Activated CD4-positive, CD25-positive, alpha-beta regulatory T cell treated with anti-CD3 and anti-CD28 coated beads, Interleukin-2, amount 50 U/mL, for 24 hours (primary cell): ENCODE results near the gene VGLL1.

Experiments
- ATAC-seq, 2 donors: fragments of 150-1000 bp; cut with Tn5 transposase; one replicate each; pipeline ENCODE4 v1.10.0; 2021; ENCODE audit warnings: mild to moderate bottlenecking in 1 of 2, moderate library complexity in 1 of 2

The VGLL1 gene, protein sequence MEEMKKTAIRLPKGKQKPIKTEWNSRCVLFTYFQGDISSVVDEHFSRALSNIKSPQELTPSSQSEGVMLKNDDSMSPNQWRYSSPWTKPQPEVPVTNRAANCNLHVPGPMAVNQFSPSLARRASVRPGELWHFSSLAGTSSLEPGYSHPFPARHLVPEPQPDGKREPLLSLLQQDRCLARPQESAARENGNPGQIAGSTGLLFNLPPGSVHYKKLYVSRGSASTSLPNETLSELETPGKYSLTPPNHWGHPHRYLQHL

DNA sequence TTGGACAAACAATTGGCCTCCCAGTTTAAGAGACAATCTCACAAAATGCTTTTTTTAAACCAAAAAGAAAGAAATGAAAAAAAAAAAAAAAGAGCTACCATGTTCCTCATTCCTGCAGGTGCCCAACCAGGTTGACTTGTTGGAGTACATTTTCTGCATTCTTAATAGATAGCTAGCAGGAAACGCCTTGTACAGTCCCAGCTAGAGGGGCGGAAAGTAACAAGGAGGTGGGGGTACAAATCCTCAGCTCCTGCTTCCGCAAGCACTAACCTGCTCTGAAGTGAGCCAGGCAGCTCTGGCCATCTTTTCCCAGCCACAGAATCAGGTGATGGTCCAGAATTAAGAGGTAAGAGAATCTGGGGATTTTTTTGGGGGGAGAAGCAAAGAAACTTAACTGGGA lies at the start of gene VGLL1:
Gene VGLL1, plus strand, starts transcription at position 265 of the 400 bp plus-strand sequence. CDS start 3,806 bp downstream, outside the sequence.
- no peak for ATAC-seq

DNA sequence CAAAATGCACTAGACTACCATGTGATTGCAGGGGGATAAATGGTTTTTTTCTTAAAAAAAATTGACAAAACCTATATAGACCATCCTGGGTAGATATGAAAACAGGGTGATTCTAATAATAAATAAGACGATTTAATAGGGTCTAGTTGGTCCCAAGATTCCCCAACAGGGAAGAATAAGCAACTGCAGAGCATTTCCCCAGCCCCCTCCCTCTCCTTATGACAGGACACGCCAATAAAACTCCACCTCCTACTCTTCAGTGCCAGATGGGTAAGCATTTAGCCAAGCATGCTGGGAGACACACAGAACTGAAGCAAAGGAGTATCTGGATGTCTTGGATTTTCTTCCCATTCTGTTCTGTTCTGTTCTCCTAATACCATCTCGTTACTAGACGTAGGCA lies 44.4 kb upstream of the VGLL1 start, which contains the start of gene BRS3:
Gene BRS3, plus strand, starts transcription at position 301 of the 400 bp plus-strand sequence. CDS start 168 bp downstream, outside the sequence.
- no peak for ATAC-seq

DNA sequence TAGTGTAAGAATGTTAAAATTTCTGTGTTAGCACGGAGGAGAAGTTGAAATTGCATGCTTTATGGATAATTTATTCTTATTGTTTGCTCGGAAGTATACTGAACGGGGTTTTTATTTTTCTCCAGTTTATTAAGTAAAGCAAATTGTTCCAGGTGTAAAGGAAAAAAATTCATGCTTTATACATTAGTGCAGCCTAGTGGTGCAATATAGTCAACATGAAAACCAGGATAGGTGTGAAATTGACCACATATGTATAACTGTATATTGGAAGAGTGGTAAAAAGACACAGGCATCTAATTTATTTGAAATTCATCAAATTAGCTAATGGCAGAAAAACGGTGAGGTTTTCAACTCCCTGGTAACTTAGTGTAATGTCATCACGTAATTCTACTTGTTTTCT lies 43.3 kb upstream of the VGLL1 start:
- ATAC-seq: no peak

DNA sequence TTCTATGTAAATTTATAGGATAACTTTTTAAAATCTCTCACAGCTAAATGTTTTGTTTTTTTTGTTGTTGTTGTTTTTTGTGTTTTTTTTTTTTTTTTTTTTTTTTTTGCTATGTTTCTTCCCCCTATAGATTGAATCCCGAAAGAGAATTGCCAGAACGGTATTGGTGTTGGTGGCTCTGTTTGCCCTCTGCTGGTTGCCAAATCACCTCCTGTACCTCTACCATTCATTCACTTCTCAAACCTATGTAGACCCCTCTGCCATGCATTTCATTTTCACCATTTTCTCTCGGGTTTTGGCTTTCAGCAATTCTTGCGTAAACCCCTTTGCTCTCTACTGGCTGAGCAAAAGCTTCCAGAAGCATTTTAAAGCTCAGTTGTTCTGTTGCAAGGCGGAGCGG lies 40.2 kb upstream of the VGLL1 start:
- ATAC-seq: no peak

DNA sequence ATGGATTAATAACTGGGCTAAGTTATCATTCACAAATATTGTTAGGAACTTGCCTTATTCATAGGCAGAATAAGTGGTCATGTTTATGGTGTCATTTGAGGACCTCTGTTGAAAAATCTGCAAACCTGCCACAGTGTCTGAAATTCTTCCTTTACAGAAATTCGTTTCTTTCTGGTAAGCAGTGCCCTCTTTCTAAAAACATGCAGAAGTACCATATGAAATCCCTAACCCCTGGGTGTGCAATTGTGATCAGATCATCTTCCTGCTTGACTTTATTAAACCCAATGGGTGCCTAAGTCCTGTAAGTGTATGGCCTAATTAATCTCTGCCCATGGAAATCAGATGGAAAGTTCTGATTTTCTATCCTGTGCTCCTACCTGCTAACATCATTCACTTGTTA lies 39.0 kb upstream of the VGLL1 start:
- ATAC-seq: no peak

DNA sequence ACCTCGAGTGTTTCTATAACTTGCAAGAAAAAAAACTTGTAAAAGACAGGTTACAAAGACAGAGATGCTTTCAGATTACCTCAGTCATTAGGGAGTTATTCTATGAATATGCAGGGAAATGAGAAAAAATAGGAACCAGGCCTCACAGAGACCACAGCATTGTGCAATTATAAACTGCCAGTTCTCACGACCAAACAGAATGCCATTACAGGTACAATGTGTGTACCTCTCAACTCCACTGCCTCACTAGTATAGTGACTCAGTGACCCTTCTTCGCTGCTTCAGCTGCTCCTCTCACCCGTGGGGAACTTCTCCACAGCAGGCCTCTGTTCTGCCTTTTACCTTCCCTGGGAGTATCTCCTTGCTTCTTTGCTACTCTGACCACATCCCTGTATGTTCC lies 37.0 kb upstream of the VGLL1 start:
- ATAC-seq: no peak

DNA sequence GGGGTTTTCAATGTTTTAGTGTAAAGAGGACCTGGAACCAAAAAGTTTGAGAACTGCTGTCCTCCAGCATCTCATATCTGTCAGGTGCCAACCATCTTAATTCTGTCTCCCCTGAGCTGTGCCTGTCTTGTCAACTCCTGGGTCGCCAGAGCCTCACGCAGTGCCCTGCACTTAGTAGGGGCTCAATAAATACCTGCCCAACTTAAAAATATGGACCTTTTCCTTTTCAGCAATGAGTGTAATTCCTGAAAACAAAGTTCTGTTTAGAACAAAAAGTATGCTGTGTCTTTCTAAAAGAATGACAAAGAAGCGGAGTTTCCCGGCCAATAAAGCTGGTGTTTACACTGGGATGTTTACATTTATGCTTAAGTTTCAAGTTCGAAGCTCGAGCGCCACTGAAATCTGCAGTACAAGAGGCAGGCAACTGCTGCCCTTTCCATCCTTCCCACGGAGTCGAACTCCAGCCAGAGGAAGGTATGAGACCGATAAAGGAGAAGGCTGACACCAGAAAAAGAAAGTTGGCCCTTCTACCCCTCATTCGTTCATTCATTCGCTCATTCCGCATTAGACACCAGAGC lies 35.7 kb upstream of the VGLL1 start:
- no peak for ATAC-seq

DNA sequence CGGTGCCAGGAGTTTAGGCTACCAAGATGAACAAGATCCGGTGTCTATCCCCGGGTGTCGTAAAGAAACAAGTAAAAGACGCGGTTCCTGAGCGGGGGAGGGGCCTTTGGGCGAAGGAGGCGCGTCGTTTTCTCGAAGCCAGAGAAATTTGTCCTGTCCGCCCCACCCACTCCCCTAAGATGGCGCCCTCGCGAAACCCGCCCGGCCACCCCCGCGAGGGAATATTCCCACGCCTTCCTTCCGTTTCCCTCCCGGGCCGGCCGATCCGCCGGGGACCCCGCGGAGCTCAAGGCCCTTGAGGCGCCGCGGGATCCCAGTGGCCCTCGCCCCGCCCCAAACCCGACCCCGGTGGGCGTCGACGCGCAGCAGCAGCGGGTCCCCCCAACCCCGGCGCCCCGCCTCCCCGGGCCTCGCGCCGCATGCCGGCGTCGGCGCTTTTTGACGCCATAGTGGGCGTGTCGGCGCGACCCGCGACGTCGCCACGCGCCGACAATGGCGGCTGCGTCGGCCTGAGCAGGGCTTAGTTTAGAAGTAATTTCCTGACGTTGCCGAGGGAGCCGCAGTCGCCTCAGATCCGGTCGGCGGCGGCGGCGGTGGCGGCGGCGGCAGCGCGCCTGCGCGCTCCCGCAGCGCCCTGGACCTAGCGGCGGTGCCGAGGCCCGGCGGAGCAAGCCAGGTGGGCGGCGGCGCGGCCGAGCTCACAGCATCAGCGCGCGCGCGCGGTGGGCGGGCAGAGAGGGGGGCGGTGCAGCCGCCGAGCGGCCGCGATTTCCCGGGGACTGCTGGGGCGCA lies 35.1 kb upstream of the VGLL1 start:
- peak; percentile 78 to 82 for ATAC-seq

DNA sequence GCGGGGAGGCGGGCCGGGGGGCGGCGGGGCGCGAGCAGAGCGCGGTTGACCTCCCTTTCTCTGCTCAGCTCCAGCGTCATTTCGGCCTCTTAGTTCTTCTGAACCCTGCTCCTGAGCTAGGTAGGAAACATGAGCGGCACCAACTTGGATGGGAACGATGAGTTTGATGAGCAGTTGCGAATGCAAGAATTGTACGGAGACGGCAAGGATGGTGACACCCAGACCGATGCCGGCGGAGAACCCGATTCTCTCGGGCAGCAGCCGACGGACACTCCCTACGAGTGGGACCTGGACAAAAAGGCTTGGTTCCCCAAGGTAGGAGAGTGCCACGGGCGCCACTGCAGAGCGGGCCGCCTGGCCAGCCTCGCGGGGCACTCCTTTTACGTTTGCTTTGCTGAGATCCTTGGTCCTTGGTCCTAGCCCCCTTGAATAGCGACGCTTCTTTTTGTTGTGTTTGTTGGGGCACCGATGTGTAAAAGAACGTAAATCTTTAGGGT lies 34.4 kb upstream of the VGLL1 start, which contains the start of gene HTATSF1:
Gene HTATSF1, plus strand, starts transcription at position 37 of the 497 bp plus-strand sequence. Its CDS starts 93 bp downstream, at position 130.
- peak in 1 of 2 donors; percentile 1 for ATAC-seq

DNA sequence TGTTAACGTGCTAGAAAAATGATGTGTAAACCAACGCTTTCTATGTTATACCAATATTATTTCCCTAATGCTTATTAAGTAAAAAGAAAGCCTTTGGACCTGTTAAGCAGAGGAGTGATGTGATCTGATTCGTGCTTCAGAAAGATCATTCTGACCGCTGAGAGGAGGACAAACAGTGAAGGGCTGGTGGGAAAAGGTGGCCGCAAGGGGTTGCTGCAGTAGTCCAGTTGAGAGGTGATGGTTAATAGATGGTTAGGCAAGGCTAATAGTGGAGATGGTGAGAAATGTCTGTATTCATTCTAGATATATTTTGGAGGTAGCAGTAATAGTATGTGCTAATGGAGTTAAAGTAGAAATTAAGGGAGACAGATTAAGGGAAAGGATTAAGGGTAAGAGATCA lies 12.9 kb upstream of the VGLL1 start:
- no peak for ATAC-seq

DNA sequence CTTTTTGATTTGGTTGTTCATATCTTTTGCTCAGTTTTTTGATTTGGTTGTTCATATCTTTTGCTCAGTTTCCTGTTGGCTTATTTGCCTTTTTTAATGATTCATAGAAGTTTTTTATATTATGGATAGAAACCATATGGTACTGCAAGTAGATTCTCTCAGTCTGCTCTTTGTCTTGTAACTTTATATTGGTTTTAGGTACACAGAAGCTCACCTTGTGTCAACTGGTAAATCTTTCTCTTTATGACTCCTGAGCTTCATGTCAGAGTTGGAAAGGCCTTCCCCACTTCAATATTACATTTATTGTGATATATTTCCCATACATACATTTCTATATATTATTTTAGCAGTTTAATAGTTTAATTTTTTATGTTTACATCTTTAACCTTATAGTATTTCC lies 8.2 kb upstream of the VGLL1 start:
- ATAC-seq: no peak

DNA sequence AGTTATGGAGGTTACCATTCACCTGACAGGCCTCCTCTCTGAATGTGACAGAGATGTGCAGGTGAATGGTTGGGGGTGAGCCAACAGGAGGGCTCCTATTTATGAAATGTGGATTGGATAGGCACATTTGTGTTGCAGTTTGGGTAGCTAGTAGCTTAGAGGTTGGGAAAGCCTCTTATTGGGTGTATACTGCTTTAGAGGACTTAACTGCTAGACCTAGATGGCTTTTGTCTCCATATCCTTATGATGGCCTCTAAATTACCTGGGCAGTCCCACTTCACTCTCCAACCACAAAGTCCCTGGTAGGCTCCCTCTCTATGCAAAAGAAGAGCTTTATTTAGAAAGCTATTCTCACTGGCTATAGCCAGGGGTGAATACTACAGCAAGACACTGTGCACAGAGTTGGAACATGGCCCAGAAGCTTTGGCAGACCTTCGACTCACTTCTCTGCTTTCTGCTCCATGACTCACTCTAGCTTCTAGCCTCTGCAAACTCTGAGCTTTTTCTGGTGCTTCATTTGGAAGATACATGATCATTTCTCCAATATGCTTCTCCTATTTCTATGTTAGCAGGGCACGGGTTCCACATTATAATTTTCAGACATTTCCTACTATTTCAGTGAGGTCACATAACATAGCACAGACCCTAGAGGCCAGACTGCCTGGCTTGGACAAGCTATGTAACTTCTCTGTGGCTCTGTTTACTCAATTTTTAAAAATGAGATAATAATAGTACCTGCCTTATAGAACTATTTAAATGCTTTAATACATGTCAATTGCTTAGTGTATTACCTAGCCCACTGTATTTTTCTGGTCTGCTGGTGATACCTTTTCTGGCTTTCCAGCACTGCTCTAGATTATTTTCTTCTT lies 6.0 kb upstream of the VGLL1 start:
- ATAC-seq: no peak

DNA sequence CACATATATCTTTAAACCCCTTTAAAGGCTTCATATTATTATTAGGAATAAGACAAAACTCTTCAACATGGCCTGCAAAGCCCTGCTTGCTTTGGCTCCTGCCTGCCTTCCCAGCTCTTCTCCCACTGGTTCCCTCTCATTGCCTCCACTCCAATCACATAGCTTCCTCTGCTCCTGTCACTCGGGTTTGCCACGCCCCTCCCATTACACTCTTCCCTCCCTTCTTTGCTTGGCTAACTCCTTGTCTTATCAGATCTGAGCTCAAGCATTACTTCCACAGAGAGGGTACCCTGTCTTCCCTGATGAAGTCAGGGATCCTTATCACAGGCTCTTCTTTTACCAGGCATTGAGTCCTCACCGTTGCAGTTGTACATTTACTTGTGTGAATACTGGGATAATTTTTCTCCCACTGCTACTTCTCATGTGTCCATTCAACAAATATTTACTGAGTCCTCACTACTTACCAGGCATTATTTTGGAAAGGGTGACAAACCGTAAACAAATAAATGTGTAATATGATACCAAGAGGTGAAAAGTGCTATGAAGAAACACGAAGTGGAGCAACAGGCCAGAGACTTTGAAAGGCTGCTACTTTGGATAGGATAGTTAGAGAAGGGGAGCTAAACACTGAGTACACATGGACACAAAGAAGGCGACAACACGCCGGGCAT lies 3.2 kb upstream of the VGLL1 start:
- ATAC-seq: no peak

DNA sequence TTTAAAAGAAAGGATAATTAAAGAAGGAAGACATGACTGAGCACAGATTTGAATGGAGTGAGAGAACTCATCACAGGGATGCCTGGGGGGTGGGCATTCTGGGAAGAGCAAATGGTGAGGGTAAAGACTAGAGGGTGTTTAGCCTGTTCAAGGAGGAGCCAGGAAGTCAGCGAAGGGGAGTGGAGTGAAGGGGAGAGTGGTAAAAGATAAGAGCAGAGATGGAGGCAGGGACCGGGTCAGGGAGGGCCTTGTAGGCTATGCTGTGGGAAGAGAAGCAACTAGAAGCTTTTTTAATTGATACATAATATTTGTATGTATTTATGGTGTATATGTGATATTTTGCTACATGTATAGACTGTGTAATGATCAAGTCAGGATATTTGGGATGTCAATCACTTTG lies 2.2 kb upstream of the VGLL1 start:
- no peak for ATAC-seq

DNA sequence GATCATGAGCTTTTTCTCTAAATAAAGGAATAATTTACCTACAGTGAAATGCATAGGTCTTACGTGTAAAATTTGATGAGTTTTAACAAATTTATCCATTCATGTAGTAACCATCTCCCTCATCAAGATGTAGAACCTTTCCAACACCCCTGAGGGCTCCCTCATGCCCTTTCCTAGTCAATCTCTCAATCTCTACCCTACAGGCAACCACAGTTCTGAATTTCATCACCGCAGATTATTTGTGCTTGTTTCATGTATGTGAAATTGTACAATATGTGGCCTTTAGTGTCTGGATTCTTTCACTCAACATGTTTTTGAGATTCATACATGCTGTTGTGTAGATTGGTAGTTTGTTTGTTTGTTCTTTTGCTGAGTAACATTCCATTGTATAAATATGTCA lies 2.1 kb downstream of the VGLL1 start:
- no peak for ATAC-seq

DNA sequence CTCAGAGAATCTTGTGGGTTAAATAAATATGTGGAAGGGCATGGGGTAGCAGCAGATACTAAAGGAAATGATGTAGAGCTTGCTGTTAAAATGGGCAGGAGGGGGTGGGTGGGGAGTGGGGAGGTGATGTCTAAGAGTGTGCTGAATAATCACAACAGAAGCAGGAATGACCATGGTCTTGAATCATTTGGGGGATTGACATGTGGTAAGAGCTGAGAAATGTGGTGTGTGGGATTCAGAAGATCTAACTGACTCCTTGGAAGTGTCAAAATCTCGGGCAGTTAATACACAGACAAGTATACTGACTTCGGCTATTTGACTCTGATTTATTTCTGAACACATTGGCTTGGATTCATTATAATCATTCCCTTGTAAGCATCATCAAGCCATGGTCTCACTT lies 6.8 kb downstream of the VGLL1 start:
- no peak for ATAC-seq

DNA sequence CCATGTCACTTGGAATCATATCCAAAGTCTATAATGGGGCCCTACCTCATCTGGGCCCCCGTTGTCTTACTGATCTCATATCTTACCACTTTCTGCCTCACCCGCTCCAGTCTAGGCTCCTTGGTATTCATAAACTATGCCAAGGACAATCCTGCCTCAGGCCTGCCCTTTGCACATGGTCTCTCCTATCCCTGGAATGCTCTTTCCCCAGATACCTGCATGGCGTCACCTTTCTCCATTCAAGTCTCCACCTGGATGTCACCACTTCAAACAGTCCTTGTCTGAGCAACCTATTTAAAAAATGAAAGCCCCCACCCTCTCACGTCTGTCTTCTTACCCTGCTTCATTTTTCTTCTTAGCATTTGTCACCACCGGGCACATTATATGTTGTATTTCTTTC lies 8.2 kb downstream of the VGLL1 start:
- no peak for ATAC-seq

DNA sequence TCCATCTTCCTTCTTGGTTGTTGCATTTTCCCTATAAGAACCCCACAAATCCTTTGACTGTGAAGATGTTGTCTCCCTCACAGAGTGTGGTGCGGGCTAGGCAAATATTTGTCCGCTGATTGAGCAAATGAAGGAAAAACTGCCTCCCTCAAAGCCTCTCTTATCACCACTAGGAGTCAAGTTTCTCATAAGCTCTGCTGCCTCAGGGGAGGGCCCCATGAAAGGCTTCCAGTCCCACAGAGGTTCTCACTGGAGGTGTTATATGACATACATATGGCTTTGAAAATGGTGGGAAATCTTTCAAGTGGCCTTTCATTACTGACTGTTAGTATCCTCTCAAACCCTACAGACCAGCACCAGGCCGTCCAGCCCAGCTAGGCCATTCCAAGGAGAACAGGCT lies 9.3 kb downstream of the VGLL1 start:
- ATAC-seq: no peak

DNA sequence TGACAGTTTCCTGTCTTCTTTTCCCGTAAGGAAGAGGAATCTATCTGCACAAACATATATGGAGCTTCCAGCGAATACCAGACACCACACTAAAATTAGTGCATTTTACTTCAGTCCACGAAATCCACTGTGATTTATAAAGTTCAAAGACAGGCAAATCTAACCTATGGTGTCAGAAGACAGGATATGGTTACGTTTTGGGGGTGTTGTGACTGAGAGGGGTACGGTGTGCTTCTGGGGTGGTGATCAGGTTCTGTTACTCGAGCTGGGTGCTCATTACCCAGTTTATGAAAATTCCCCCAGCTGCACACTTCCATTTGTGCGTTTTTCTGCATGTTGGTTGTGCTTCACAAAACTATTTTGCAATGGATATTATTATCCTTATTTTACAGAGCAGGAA lies 10.3 kb downstream of the VGLL1 start:
- ATAC-seq: no peak

DNA sequence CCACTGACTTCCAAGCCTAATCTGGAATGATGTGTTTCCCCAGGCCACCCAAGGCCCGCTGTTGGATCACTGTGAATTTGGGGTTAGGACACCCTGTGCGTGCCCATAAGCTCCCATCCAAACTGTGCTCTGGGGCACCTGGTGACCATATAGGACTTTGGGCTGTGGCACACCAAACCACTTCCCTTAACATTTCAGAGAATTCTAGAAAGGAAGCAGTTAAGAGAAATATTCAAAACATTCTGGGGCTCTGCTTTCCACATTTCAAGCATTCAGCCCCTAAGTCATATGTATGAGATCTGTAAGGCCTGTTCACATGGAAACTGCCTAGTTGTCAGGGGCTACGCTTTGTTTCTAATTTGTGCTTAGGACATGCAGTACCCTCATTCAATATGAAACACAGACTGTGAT lies 14.4 kb downstream of the VGLL1 start:
- peak; percentile 33 to 48 for ATAC-seq

DNA sequence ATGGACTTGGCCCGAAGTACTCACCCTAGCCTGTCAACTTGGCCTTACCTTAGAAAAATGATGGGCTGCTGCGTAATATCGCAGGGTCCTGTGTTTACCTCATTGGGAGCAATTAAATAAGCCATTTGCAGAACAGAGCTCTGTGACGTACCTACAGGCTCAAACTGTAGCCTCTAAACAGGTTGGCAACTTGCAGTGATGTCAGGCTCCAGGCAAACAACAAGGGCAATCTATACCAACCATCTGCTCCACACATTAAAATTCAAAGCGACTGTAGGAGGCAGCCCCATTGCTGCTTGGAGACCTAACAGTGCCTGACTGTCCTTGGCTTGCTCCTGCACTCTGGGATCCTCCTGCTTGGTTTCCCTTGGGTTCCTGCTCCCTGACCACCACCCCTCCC lies 17.2 kb downstream of the VGLL1 start:
- no peak for ATAC-seq

DNA sequence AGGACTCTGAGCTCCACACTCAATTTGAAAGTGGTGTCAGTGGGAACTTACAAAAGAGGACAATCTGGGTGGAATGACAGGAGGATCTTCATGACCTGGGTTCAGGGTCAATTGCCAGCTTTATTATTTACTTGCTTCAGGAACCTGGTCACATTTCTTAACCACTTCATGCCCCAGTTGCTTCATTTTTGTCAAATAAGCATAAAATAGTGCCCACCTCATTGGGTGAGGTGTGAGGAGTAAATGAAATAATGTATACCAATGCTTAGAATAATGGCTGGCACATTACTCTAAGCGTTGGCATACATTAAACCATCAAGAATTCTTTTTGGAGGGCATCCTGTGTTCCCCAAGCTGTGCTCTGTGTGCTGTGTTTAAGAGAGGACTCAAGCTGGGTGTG lies 19.4 kb downstream of the VGLL1 start:
- no peak for ATAC-seq
